ENCODE data around the gene OR1F1. TPM values are rescaled to one million over a fixed set of nuclear protein-coding genes. Genes with fewer than 3 reads are reported as not detected.

OR1F1 gene
- total and polyA plus RNA-seq, 2 experiments from 2014 or later, result not detected

GRCh38 chr16:3149193-3149530 lies 38.8 kb upstream of the OR1F1 start:
- peak overlapping the region; percentile 87 for H2AFZ ChIP-seq
- H3K9me3 ChIP-seq (ENCODE audit: low read depth), result no peaks in the 10 kb centered on the region
- in situ Hi-C loops (cut with MboI), result no loop called here
- peak overlapping the region; percentile 50; the same call in 1 of the 2 replicates for H3K27ac ChIP-seq
- no peak overlapping the region for H3K4me3 ChIP-seq
- no peak for DNase-seq
- WGBS, 2 experiments (ENCODE audit: low coverage in 1 of 2, low lambda C conversion rate in 2 of 2, missing lambda C conversion rate in 2 of 2), result 95 to 96% methylated on average over 5 to 6 of the region's 6 CpGs
- TF ChIP-seq EZH2phosphoT487 (IDR thresholded peaks at IDR 0.05; ENCODE audit: insufficient read depth, low read depth) (no peak), EZH2 (IDR thresholded peaks at IDR 0.05; ENCODE audit: insufficient read depth, poor library complexity, severe bottlenecking) (no peak)
- no peak overlapping the region for H3K4me2 ChIP-seq (ENCODE audit: unreplicated experiment)
- H3K79me2 ChIP-seq (ENCODE audit: insufficient read depth), result no peaks in the 10 kb centered on the region
- H3K9ac ChIP-seq, result peak overlapping the region; percentile 86
- no peaks in the 10 kb centered on the region for H3K27me3 ChIP-seq (replicated peaks; ENCODE audit: insufficient read depth)
- no peaks in the 10 kb centered on the region for H3K9me2 ChIP-seq (ENCODE audit: insufficient read depth)
- peaks cover 27% of the 10 kb centered on the region for H3F3A ChIP-seq (ENCODE audit: insufficient read depth)
- H4K20me1 ChIP-seq (ENCODE audit: insufficient read depth), result no peaks in the 10 kb centered on the region
- no peaks in the 10 kb centered on the region for H3K36me3 ChIP-seq (ENCODE audit: low read depth)
- H3K4me1 ChIP-seq (ENCODE audit: insufficient read depth), result no peaks in the 10 kb centered on the region

- Histone ChIP-seq H3K79me2 (ENCODE audit: insufficient read depth) (no peaks in the 10 kb centered on the region), H3K9ac (peak overlapping the region; percentile 86), H3F3A (ENCODE audit: insufficient read depth) (peaks cover 29% of the 10 kb centered on the region), H3K27me3 (replicated peaks; ENCODE audit: insufficient read depth) (no peaks in the 10 kb centered on the region), H3K36me3 (ENCODE audit: low read depth) (no peaks in the 10 kb centered on the region), H3K4me2 (ENCODE audit: unreplicated experiment) (peak overlapping the region; percentile 78), H2AFZ (peak overlapping the region; percentile 87), H3K9me2 (ENCODE audit: insufficient read depth) (no peaks in the 10 kb centered on the region), H4K20me1 (ENCODE audit: insufficient read depth) (no peaks in the 10 kb centered on the region), H3K4me1 (ENCODE audit: insufficient read depth) (no peaks in the 10 kb centered on the region), H3K27ac (peak overlapping the region; percentile 50), H3K9me3 (ENCODE audit: low read depth) (no peaks in the 10 kb centered on the region), H3K4me3 (peak overlapping the region; percentile 76)
- peak; percentile 78 for DNase-seq
- in situ Hi-C loops (cut with MboI), result no loop called here
- TF ChIP-seq EZH2phosphoT487 (IDR thresholded peaks at IDR 0.05; ENCODE audit: insufficient read depth, low read depth) (no peak), EZH2 (IDR thresholded peaks at IDR 0.05; ENCODE audit: insufficient read depth, poor library complexity, severe bottlenecking) (no peak)
- 8 to 17% methylated on average over 34 to 40 of the region's 41 CpGs for WGBS, 2 experiments (ENCODE audit: low coverage in 1 of 2, low lambda C conversion rate in 2 of 2, missing lambda C conversion rate in 2 of 2)
These were observed 38.2 kb upstream of the OR1F1 start for GRCh38 chr16:3149630-3150345.

GRCh38 chr16:3150346-3151218 lies 37.4 kb upstream of the OR1F1 start:
- Histone ChIP-seq H3K9me2 (ENCODE audit: insufficient read depth) (no peaks in the 10 kb centered on the region), H3K36me3 (ENCODE audit: low read depth) (no peaks in the 10 kb centered on the region), H3K27ac (peak overlapping the region; percentile 70), H3K9me3 (ENCODE audit: low read depth) (no peaks in the 10 kb centered on the region), H3K4me2 (ENCODE audit: unreplicated experiment) (peak overlapping the region; percentile 78), H3K9ac (peak overlapping the region; percentile 86), H2AFZ (peak overlapping the region; percentile 87), H3K4me3 (peak overlapping the region; percentile 76), H3K27me3 (replicated peaks; ENCODE audit: insufficient read depth) (no peaks in the 10 kb centered on the region), H3F3A (ENCODE audit: insufficient read depth) (peaks cover 37% of the 10 kb centered on the region), H4K20me1 (ENCODE audit: insufficient read depth) (no peaks in the 10 kb centered on the region), H3K79me2 (ENCODE audit: insufficient read depth) (no peaks in the 10 kb centered on the region), H3K4me1 (ENCODE audit: insufficient read depth) (no peaks in the 10 kb centered on the region)
- peak; percentile 99 for DNase-seq
- WGBS, 2 experiments (ENCODE audit: low coverage in 1 of 2, low lambda C conversion rate in 2 of 2, missing lambda C conversion rate in 2 of 2), result 1 to 2% methylated on average over 48 of the region's 62 CpGs
- in situ Hi-C loops (cut with MboI), result no loop called here
- TF ChIP-seq EZH2 (IDR thresholded peaks at IDR 0.05; ENCODE audit: insufficient read depth, poor library complexity, severe bottlenecking) (no peak), EZH2phosphoT487 (IDR thresholded peaks at IDR 0.05; ENCODE audit: insufficient read depth, low read depth) (no peak)

- in situ Hi-C loops (cut with MboI), result no loop called here
- no peaks in the 10 kb centered on the region for H3K79me2 ChIP-seq (ENCODE audit: insufficient read depth)
- H3K4me1 ChIP-seq (ENCODE audit: insufficient read depth), result no peaks in the 10 kb centered on the region
- no peaks in the 10 kb centered on the region for H4K20me1 ChIP-seq (ENCODE audit: insufficient read depth)
- H3K27ac ChIP-seq, result peak overlapping the region; percentile 53
- H3K9me3 ChIP-seq (ENCODE audit: low read depth), result no peaks in the 10 kb centered on the region
- peak overlapping the region; percentile 59 for H3K9ac ChIP-seq
- H3K4me2 ChIP-seq (ENCODE audit: unreplicated experiment), result peak overlapping the region; percentile 70
- H2AFZ ChIP-seq, result peak overlapping the region; percentile 81
- no peaks in the 10 kb centered on the region for H3K9me2 ChIP-seq (ENCODE audit: insufficient read depth)
- 0 to 2% methylated on average over 15 of the region's 15 CpGs for WGBS, 2 experiments (ENCODE audit: low coverage in 1 of 2, low lambda C conversion rate in 2 of 2, missing lambda C conversion rate in 2 of 2)
- H3K36me3 ChIP-seq (ENCODE audit: low read depth), result no peaks in the 10 kb centered on the region
- H3K4me3 ChIP-seq, result peak overlapping the region; percentile 74
- peaks cover 44% of the 10 kb centered on the region for H3F3A ChIP-seq (ENCODE audit: insufficient read depth)
- TF ChIP-seq EZH2phosphoT487 (IDR thresholded peaks at IDR 0.05; ENCODE audit: insufficient read depth, low read depth) (no peak), EZH2 (IDR thresholded peaks at IDR 0.05; ENCODE audit: insufficient read depth, poor library complexity, severe bottlenecking) (no peak)
- no peak for DNase-seq
- H3K27me3 ChIP-seq (replicated peaks; ENCODE audit: insufficient read depth), result no peaks in the 10 kb centered on the region
These were observed 36.1 kb upstream of the OR1F1 start for GRCh38 chr16:3152027-3152276.

Measured in GM23248 (cell line).